CD4-positive, alpha-beta memory T cell (primary cell): ENCODE results near the gene ITPA. TPM values are rescaled to one million over a fixed set of nuclear protein-coding genes. Genes with fewer than 3 reads are reported as not detected.

Experiments used
- CTCF ChIA-PET: fragments of 350-600 bp; sonication (Branson Sonifier 250); formaldehyde crosslinking; loops from one replicate; lab custom pipeline; 2021; ENCODE audit warnings: inconsistent platforms; ENCODE audit not compliant: partially characterized antibody; lab: Charles Lee
- POLR2A ChIA-PET: fragments of 350-600 bp; sonication (Branson Sonifier 250); formaldehyde crosslinking; loops from one replicate; lab custom pipeline; 2021; ENCODE audit not compliant: partially characterized antibody; lab: Charles Lee
- DNase-seq, 5 donors: peaks; one replicate each; pipeline versions ENCODE4 v3.0.0 to v3.0.0-alpha.2; 2020 to 2022; ENCODE audit warnings: mixed read lengths in 1 of 5
- H3K27ac ChIP-seq: one replicate; pipeline ENCODE4 v1.7.0; 2013; ENCODE audit warnings: low read depth, low read length
- H3K27me3 ChIP-seq: 2 replicates; pipeline ENCODE4 v1.7.0; 2013; ENCODE audit warnings: mild to moderate bottlenecking, low read length, moderate library complexity; ENCODE audit not compliant: insufficient read depth
- H3K36me3 ChIP-seq: 2 replicates; pipeline ENCODE4 v1.7.0; 2013; ENCODE audit warnings: mild to moderate bottlenecking, low read length, moderate library complexity; ENCODE audit not compliant: insufficient read depth
- H3K4me1 ChIP-seq: 2 replicates; pipeline ENCODE4 v1.7.0; 2013; ENCODE audit warnings: mild to moderate bottlenecking, low read length, moderate library complexity; ENCODE audit not compliant: insufficient read depth
- H3K4me3 ChIP-seq, 2 donors: one replicate each; pipeline ENCODE4 v1.7.0; 2013; ENCODE audit warnings: low read length in 2 of 2, mild to moderate bottlenecking in 1 of 2
- H3K9me3 ChIP-seq, 2 donors: one replicate each; pipeline ENCODE4 v1.7.0; 2013; ENCODE audit warnings: low read length in 2 of 2, control low read depth in 1 of 2; ENCODE audit not compliant: control insufficient read depth in 1 of 2
- H3K27ac Mint-ChIP-seq, 7 donors: one replicate each; pipeline ENCODE4 v1.8.0; 2020 to 2021; ENCODE audit warnings: mixed read lengths in 7 of 7, mild to moderate bottlenecking in 6 of 7, inconsistent platforms in 3 of 7, moderate library complexity in 3 of 7
- H3K27me3 Mint-ChIP-seq, 2 donors: one replicate each; pipeline ENCODE4 v1.8.0; 2020 to 2021; ENCODE audit warnings: mixed read lengths in 2 of 2
- H3K36me3 Mint-ChIP-seq, 2 donors: one replicate each; pipeline ENCODE4 v1.8.0; 2020 to 2021; ENCODE audit warnings: mixed read lengths in 2 of 2, inconsistent platforms in 1 of 2, mild to moderate bottlenecking in 1 of 2
- H3K4me1 Mint-ChIP-seq, 4 donors: one replicate each; pipeline ENCODE4 v1.8.0; 2020 to 2021; ENCODE audit warnings: mixed read lengths in 4 of 4, mild to moderate bottlenecking in 1 of 4
- H3K4me3 Mint-ChIP-seq, 8 donors: one replicate each; pipeline ENCODE4 v1.8.0; 2020 to 2021; ENCODE audit warnings: mixed read lengths in 8 of 8, mild to moderate bottlenecking in 7 of 8, moderate library complexity in 6 of 8, inconsistent platforms in 3 of 8
- H3K9me3 Mint-ChIP-seq, 8 donors: one replicate each; pipeline ENCODE4 v1.8.0; 2020 to 2021; ENCODE audit warnings: mixed read lengths in 8 of 8, mild to moderate bottlenecking in 5 of 8, inconsistent platforms in 3 of 8, moderate library complexity in 1 of 8
- intact Hi-C: fragments of 100-400 bp; cut with micrococcal nuclease; formaldehyde crosslinking; loops from one replicate; pipeline ENCODE4 v1.15.1; 2023
- polyA plus RNA-seq, 2 donors: library from polyadenylated mRNA; unstranded; fragments of 300-500 nt; fragmentation: Illumina TruSeq; gene quantifications; one replicate each; pipeline ENCODE4 v1.2.3, GENCODE V29; 2021
- total RNA-seq, 2 experiments: library from RNA; stranded (reverse); gene quantifications; one replicate each; pipeline ENCODE4 v1.2.3, GENCODE V29; 2021

ITPA gene
- total and polyA plus RNA-seq, 4 experiments from 2014 or later = 46.7 to 75.9 (median 47.4) TPM

DNA sequence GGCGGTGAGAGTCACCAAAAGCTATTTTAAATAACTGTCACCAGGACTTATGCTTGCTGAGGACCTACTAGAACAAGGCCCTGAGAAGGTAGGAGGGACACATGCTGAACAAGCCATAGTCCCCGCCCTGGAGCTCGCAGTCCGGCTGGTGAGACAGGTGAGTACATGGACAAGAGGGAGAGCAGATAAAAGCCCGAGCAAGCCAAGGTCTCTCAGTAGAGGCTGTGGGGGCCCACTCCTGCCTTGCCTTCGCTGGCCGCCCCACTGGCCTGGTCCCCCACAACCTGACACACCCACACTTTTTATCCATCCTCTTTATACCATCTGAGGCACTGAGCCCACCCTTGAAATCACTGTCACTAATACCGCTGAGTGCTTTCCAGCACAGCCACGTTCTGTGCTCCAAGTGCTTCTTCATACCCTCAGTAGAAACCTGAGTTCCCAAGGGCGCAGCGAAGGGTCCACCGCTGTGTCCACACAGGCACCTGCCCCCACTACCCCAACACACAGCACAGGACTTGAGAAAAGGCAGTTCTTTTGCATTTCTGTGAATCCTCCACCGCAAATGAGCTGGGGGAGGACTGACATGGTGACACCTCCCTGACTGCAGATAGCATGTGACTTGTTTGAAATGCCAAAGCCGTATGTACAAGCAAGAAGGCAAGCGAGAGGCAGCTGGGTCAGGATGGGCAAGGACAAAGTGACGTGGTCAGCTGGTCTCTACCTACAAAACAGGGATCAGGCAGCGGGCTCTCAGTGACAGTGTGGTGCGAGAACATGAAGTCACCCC is 16.9 kb upstream of the ITPA start:
- H3K4me3 ChIP-seq = no peak overlapping the region
- intact Hi-C loops = no loop called here
- no peaks in the 10 kb centered on the region for H3K9me3 ChIP-seq
- DNase-seq = no peak
- H3K9me3 Mint-ChIP-seq = no peaks in the 10 kb centered on the region
- peaks cover 52% of the 10 kb centered on the region for H3K36me3 ChIP-seq
- no peaks in the 10 kb centered on the region for H3K27me3 Mint-ChIP-seq
- H3K4me1 ChIP-seq = no peaks in the 10 kb centered on the region
- no peak overlapping the region for H3K4me3 Mint-ChIP-seq
- ChIA-PET POLR2A (interaction anchor here (0.6 kb wide), 1 partner anchor 72 kb away, joined by 3 read pairs; no protein-coding TSS in a partner anchor), CTCF (no interaction called here)
- H3K36me3 Mint-ChIP-seq = peaks cover 44 to 64% of the 10 kb centered on the region in 2 donors
- H3K4me1 Mint-ChIP-seq = peaks cover 0 to 11% (median 3%) of the 10 kb centered on the region in 4 donors
- no peak overlapping the region for H3K27ac ChIP-seq
- H3K27ac Mint-ChIP-seq = peak overlapping the region in 2 of 7 donors; percentile 29 to 50
- no peaks in the 10 kb centered on the region for H3K27me3 ChIP-seq

- peaks cover 0 to 11% (median 3%) of the 10 kb centered on the region in 4 donors for H3K4me1 Mint-ChIP-seq
- no peak for DNase-seq
- no peak overlapping the region for H3K4me3 ChIP-seq
- H3K9me3 Mint-ChIP-seq = no peaks in the 10 kb centered on the region
- peaks cover 53 to 69% of the 10 kb centered on the region in 2 donors for H3K36me3 Mint-ChIP-seq
- no peaks in the 10 kb centered on the region for H3K9me3 ChIP-seq
- POLR2A ChIA-PET = no interaction called here
- no peaks in the 10 kb centered on the region for H3K27me3 ChIP-seq
- no peak overlapping the region for H3K27ac Mint-ChIP-seq
- no peak overlapping the region for H3K27ac ChIP-seq
- H3K4me3 Mint-ChIP-seq = no peak overlapping the region
- no peaks in the 10 kb centered on the region for H3K4me1 ChIP-seq
- no peaks in the 10 kb centered on the region for H3K27me3 Mint-ChIP-seq
- H3K36me3 ChIP-seq = peaks cover 54% of the 10 kb centered on the region
- intact Hi-C loops = no loop called here
- CTCF ChIA-PET = no interaction called here
These were observed 15.3 kb upstream of the ITPA start for GRCh38 chr20:3193806-3194616.

GRCh38 chr20:3194617-3195280 is 14.5 kb upstream of the ITPA start:
- Histone ChIP-seq H3K4me3 (no peak overlapping the region), H3K27me3 (no peaks in the 10 kb centered on the region), H3K36me3 (peaks cover 61% of the 10 kb centered on the region), H3K9me3 (no peaks in the 10 kb centered on the region), H3K27ac (no peak overlapping the region), H3K4me1 (no peaks in the 10 kb centered on the region)
- H3K4me3 Mint-ChIP-seq = no peak overlapping the region
- H3K4me1 Mint-ChIP-seq = peaks cover 0 to 11% (median 4%) of the 10 kb centered on the region in 4 donors
- intact Hi-C loops = no loop called here
- peak overlapping the region in 4 of 7 donors; percentile 29 to 72 (median 54) for H3K27ac Mint-ChIP-seq
- H3K9me3 Mint-ChIP-seq = no peaks in the 10 kb centered on the region
- ChIA-PET POLR2A (no interaction called here), CTCF (no interaction called here)
- H3K27me3 Mint-ChIP-seq = no peaks in the 10 kb centered on the region
- H3K36me3 Mint-ChIP-seq = peaks cover 55 to 69% of the 10 kb centered on the region in 2 donors
- DNase-seq = no peak

DNA sequence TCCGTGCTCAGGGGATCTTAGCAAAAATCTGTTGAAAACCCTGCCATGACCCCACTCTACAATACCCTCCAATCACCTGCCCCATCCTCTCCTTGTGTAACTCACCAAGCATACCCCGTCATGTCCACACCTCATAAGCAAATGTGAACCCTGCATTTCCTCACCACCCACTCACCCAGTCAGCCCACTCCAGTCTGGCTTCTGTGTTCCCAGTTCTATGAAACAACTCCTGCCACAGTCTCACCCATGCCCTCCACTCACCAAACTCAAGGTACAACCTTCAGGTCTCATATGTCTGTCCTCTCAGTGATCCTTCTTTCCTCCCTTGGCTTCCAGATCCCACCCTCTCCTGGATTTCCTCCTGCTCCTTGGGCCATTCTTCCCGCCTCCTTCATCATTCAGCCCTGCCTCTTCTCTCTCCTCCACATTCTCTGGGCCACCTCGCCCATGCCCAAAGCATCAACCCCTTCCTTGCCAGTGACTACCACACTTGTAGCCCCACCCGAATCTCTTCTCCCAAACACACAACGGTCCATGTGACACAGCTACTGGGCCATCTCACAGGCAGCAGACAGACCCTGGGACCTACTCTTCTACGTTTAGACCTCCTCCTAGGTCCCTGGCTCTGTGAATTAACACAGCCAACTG is 13.6 kb upstream of the ITPA start:
- no peak for DNase-seq
- H3K4me3 Mint-ChIP-seq = no peak overlapping the region
- Histone ChIP-seq H3K27ac (no peak overlapping the region), H3K27me3 (no peaks in the 10 kb centered on the region), H3K4me3 (no peak overlapping the region), H3K36me3 (peaks cover 62% of the 10 kb centered on the region), H3K4me1 (no peaks in the 10 kb centered on the region), H3K9me3 (no peaks in the 10 kb centered on the region)
- peaks cover 0 to 11% (median 4%) of the 10 kb centered on the region in 4 donors for H3K4me1 Mint-ChIP-seq
- no peaks in the 10 kb centered on the region for H3K9me3 Mint-ChIP-seq
- H3K36me3 Mint-ChIP-seq = peaks cover 60 to 70% of the 10 kb centered on the region in 2 donors
- H3K27me3 Mint-ChIP-seq = no peaks in the 10 kb centered on the region
- peak overlapping the region in 6 of 7 donors; percentile 43 to 81 (median 74) for H3K27ac Mint-ChIP-seq
- ChIA-PET CTCF (no interaction called here), POLR2A (interaction anchor here (1.1 kb wide), 1 partner anchor 13 kb away, joined by 3 read pairs; the partner anchor contains the start of gene ITPA)
- intact Hi-C loops = no loop called here

- CTCF ChIA-PET = no interaction called here
- Mint-ChIP-seq H3K9me3 (no peaks in the 10 kb centered on the region), H3K27me3 (no peaks in the 10 kb centered on the region), H3K27ac (peak overlapping the region in 2 of 7 donors; percentile 6 to 7), H3K4me1 (peaks cover 7 to 25% (median 14%) of the 10 kb centered on the region in 4 donors), H3K36me3 (peaks cover 37 to 61% of the 10 kb centered on the region in 2 donors), H3K4me3 (peak overlapping the region in 2 of 8 donors; percentile 45 to 54)
- no peak overlapping the region for H3K4me3 ChIP-seq
- no peaks in the 10 kb centered on the region for H3K27me3 ChIP-seq
- H3K27ac ChIP-seq = no peak overlapping the region
- H3K4me1 ChIP-seq = peaks cover 16% of the 10 kb centered on the region
- POLR2A ChIA-PET = no interaction called here
- H3K9me3 ChIP-seq = no peaks in the 10 kb centered on the region
- intact Hi-C loops = no loop called here
- peaks cover 33% of the 10 kb centered on the region for H3K36me3 ChIP-seq
- no peak for DNase-seq
These were observed 10.1 kb upstream of the ITPA start for GRCh38 chr20:3199206-3199605.

GRCh38 chr20:3199976-3200755 is 9.1 kb upstream of the ITPA start:
- peaks cover 9 to 34% (median 19%) of the 10 kb centered on the region in 4 donors for H3K4me1 Mint-ChIP-seq
- no peak for DNase-seq
- peak overlapping the region in 2 of 7 donors; percentile 10 to 22 for H3K27ac Mint-ChIP-seq
- no peak overlapping the region for H3K4me3 ChIP-seq
- POLR2A ChIA-PET = interaction anchor here (0.6 to 1.3 kb wide), 2 partner anchors 9 to 109 kb away, joined by 3 to 8 read pairs; partner anchors contain the start of gene ITPA
- CTCF ChIA-PET = interaction anchor here (1.4 kb wide), 1 partner anchor 15 kb away, joined by 3 read pairs; no protein-coding TSS in a partner anchor
- H3K4me3 Mint-ChIP-seq = no peak overlapping the region
- H3K9me3 Mint-ChIP-seq = no peaks in the 10 kb centered on the region
- intact Hi-C loops = loop anchor here (5.0 kb wide), 1 partner anchor 148 kb away; no protein-coding TSS in a partner anchor
- peaks cover 22% of the 10 kb centered on the region for H3K4me1 ChIP-seq
- no peaks in the 10 kb centered on the region for H3K9me3 ChIP-seq
- no peaks in the 10 kb centered on the region for H3K27me3 ChIP-seq
- H3K27ac ChIP-seq = no peak overlapping the region
- H3K27me3 Mint-ChIP-seq = no peaks in the 10 kb centered on the region
- peaks cover 23% of the 10 kb centered on the region for H3K36me3 ChIP-seq
- H3K36me3 Mint-ChIP-seq = peaks cover 36 to 57% of the 10 kb centered on the region in 2 donors
